RWPE1 (cell line): ENCODE data around the gene SPATA33.

Source experiments
- CTCF ChIA-PET: fragments of 350-600 bp; sonication (Branson Sonifier 250); formaldehyde crosslinking; extraction: SDS; loops from one replicate; lab custom pipeline; 2021; lab: Yijun Ruan, JAX
- POLR2A ChIA-PET: fragments of 400-600 bp; formaldehyde crosslinking; extraction: SDS; loops from one replicate; lab custom pipeline; 2020; ENCODE audit warnings: antibody characterized with exemption; ENCODE audit not compliant: low non-redundant PET; lab: Yijun Ruan, JAX
- DNase-seq: peaks from one replicate; pipeline ENCODE4 v3.0.0; 2012; ENCODE audit warnings: low spot score
- H3K27ac ChIP-seq: fragments of 450-650 bp; 2 replicates; pipeline ENCODE4 v1.5.1; 2017
- TF ChIP-seq, protein P1 (sequence below): fragments of 450-650 bp; conservative IDR thresholded peaks from 2 replicates; pipeline ENCODE4 v1.5.1; 2017; ENCODE audit warnings: low read depth, mild to moderate bottlenecking

Gene SPATA33

DNA sequence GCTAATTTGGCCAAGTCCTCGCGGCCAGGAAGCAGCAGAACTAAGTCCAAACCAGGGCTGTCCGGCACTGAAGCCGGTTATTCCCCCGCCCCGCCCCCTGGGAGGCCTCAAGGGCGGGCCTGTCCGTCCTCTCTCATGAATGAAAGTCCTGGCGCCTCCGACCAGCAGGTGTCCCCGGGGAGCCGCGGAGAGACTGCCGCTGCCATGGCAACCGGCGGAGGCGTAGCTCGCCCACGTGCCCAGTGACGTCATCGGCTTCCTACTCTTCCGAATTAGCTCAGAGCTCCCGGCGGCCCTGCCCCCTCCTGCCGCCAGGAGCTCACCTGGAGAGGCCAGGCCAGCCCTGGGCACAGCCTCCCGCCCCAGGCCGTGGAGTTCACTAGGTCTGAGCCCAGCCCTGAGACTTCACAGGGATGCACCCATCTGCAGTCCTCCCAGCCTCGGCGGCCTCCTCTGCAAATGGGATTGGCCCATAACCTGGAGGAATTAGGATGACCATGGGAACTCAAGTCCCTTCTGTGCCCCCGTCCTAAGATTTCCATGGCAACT is 42.5 kb downstream of the SPATA33 start:
- CTCF ChIA-PET = interaction anchor here (0.5 to 1.6 kb wide), 10 partner anchors 9 to 364 kb away, joined by 3 to 8 read pairs (median 4); partner anchors contain the start of genes CHMP1A, SPATA33 and VPS9D1
- POLR2A ChIA-PET = interaction anchor here (0.9 to 1.5 kb wide), 2 partner anchors 23 to 138 kb away, joined by 3 read pairs; no protein-coding TSS in a partner anchor
- peak overlapping the region; percentile 76 for H3K27ac ChIP-seq
- TF ChIP-seq, protein P1, sequence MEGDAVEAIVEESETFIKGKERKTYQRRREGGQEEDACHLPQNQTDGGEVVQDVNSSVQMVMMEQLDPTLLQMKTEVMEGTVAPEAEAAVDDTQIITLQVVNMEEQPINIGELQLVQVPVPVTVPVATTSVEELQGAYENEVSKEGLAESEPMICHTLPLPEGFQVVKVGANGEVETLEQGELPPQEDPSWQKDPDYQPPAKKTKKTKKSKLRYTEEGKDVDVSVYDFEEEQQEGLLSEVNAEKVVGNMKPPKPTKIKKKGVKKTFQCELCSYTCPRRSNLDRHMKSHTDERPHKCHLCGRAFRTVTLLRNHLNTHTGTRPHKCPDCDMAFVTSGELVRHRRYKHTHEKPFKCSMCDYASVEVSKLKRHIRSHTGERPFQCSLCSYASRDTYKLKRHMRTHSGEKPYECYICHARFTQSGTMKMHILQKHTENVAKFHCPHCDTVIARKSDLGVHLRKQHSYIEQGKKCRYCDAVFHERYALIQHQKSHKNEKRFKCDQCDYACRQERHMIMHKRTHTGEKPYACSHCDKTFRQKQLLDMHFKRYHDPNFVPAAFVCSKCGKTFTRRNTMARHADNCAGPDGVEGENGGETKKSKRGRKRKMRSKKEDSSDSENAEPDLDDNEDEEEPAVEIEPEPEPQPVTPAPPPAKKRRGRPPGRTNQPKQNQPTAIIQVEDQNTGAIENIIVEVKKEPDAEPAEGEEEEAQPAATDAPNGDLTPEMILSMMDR = peak; percentile 85
- peak; percentile 94 for DNase-seq

DNA sequence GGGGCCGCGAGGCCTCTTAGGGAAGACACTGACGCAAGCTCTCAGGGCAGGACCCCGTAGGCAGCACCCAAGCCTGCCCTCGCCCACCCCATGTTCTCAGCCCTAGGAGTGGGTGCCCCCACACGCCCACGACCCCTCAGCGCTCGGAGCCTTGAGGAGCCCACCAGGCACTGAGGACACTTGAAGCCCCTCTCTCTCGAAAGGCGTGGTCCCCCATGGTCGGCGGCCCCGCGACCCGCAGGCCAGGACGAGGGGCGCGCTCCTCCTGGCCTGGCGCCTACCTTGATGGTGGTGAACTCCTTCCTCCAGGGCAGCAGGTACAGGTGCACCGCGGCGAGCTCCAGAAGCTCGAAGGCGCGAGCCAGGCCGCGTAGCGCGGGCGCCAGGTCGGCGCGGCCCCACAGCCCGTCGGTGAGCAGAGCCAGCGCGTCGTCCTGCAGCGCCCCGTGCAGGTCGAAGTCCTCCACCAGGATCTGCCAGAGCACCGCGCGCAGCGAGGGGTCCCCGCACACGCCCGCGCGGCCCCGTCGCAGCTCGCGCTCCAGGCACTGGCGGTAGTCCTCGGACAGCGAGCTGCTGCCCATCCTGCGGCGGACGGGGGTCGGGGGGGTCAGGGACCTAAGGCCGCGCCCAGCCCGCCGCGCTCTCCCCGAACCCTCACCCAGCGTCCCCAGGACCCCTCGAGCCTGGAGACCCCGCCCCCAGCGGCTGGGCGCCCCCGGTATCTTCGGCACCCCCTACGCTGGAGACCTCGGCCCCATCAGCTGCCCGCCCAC is 43.2 kb downstream of the SPATA33 start:
- DNase-seq = no peak
- CTCF ChIA-PET = interaction anchor here (0.5 to 1.6 kb wide), 11 partner anchors 9 to 465 kb away, joined by 3 to 8 read pairs (median 3); partner anchors contain the start of genes CHMP1A and SPATA33
- TF ChIP-seq, protein P1 = no peak
- H3K27ac ChIP-seq = peak overlapping the region; percentile 76
- POLR2A ChIA-PET = interaction anchor here (0.7 to 1.5 kb wide), 3 partner anchors 22 to 140 kb away, joined by 3 read pairs; no protein-coding TSS in a partner anchor

DNA sequence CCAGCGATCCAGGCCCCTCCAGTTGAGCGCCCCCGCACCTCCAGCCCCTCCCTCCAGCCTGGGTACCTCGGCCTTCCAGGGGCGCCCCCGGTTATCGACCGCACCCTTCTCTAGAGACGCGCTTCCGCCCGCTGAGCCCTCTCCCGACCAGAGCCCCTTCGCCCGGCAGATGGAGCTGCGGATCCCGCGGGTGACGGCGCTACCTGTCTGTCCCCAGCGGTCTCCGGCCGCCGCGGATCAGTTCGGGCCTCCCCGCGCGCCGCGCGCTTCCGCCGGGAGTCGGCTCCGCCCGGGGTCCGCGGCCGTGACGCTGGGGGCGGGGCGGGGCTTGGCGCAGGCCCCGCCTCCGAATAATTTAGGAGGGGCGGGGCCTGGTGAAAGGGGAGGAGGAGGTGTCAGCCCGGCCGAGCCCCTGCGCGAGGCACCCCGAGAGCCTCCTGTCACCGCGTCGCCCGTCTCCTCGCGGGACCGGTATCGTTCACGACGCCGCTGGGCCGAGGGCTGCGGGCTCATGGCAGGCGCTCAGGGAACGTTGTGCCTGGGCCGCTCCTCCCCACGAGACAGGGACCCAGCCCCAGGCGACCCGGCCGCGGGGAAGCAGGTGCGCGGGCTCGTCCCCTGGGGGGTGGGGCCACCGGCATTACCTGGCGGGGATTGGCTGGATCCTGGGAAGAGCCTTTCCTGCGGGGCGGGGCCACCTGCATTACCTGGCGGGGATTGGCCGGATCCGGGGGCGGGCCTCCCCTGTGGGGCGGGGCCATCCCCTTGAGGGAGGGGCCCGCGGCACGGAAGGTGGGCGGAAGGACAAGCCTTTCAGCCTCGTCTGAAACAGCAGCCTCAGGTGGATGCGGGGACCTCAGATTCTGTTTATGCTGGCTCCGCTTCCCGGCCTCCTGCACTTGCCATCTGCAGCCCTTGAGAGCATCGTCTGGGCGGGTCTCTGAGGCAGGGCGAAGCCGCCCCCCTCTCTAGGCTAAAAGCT is 44.1 kb downstream of the SPATA33 start, which contains the start of gene SPATA2L:
SPATA2L (minus strand) TSS at position 281 of the 982 bp plus-strand sequence. CDS start 473 bp downstream, outside the sequence.
- peak within 1 kb of the TSS; percentile 76 for H3K27ac ChIP-seq
- DNase-seq = peak; percentile 98
- TF ChIP-seq, protein P1 = no peak; the same call in 1 of the 2 replicates
- CTCF ChIA-PET = interaction anchor here (0.5 to 1.6 kb wide), 7 partner anchors 9 to 466 kb away, joined by 3 to 6 read pairs (median 3); no protein-coding TSS in a partner anchor
- POLR2A ChIA-PET = interaction anchor here (0.6 to 1.5 kb wide), 3 partner anchors 10 to 141 kb away, joined by 3 read pairs; no protein-coding TSS in a partner anchor

DNA sequence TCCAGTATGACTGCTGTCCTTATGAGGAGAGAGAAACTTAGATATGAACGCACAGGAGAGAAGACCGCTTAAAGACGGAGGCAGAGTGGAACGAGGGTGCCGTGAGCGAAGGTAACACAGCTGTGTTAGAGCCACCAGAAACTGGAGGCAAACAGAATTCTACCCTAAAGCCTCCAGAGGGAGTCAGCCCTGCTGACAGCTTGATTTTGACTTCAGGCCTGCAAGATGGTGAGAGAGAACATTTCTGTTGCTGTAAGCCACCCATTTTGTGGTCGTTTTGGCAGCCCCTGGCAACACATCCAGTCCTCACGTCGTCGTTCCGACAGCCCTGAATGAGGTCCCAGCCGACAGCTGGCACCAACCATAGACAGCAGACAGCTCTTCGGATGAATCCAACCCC is 46.6 kb downstream of the SPATA33 start:
- no peak overlapping the region for H3K27ac ChIP-seq
- TF ChIP-seq, protein P1 = no peak
- DNase-seq = no peak
- POLR2A ChIA-PET = no interaction called here
- CTCF ChIA-PET = interaction anchor here (0.7 kb wide), 1 partner anchor 54 kb away, joined by 6 read pairs; no protein-coding TSS in a partner anchor

DNA sequence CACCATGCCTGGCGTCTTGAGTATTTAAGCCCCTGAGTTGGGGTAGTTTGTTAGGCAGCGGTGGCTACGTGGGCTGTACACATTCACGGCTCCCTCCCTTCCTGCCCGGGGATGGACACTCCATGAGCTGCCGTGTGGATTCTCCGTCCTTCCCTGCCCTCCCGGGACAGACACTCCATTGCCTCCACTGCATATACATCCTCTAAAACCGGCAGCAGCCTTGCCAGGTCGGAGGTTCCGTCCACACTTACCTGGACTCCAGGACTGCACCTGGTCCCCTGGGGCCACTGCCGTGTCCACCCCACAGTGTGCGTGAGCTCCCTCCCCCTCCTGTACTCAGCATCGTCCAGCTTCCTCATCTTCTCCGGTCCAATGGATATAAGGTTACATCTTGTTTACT is 47.4 kb downstream of the SPATA33 start:
- TF ChIP-seq, protein P1 = no peak
- no peak for DNase-seq
- H3K27ac ChIP-seq = no peak overlapping the region
- POLR2A ChIA-PET = no interaction called here
- CTCF ChIA-PET = interaction anchor here (0.6 kb wide), 1 partner anchor 53 kb away, joined by 3 read pairs; no protein-coding TSS in a partner anchor
